Endothelial cell of umbilical vein (primary cell): ENCODE measurements around the gene TTC21A. TPM values are rescaled to one million over a fixed set of nuclear protein-coding genes. Genes with fewer than 3 reads are reported as not detected.

ENCODE experiments used
- BruUV-seq: library from RNA; stranded (reverse); fragments of 400-500 nt; replicated peaks from 2 replicates; lab custom pipeline; 2021; lab: Mats Ljungman, UMichigan
- CTCF ChIA-PET: fragments of 300-600, 350-600 bp; sonication (Branson Sonifier 250); formaldehyde crosslinking; loops from one replicate; lab custom pipeline; 2021; ENCODE audit warnings: antibody characterized with exemption, inconsistent platforms; lab: Charles Lee
- POLR2A ChIA-PET: fragments of 300-600, 350-600 bp; sonication (Branson Sonifier 250); formaldehyde crosslinking; loops from one replicate; lab custom pipeline; 2021; ENCODE audit warnings: antibody characterized with exemption, inconsistent platforms; lab: Charles Lee
- DNase-seq: peaks from one replicate; pipeline ENCODE4 v3.0.0-alpha.2; 2011; ENCODE audit warnings: low read depth, low spot score
- FAIRE-seq: peaks from 2 replicates; lab custom pipeline; 2011; peaks lifted over from hg19 to GRCh38; lab: Jason Lieb, UNC
- H2AFZ ChIP-seq: 2 replicates; pipeline ENCODE4 v1.6.0; 2012; ENCODE audit warnings: low read depth, low read length, control low read depth, inconsistent platforms
- H3K27ac ChIP-seq: 2 replicates; pipeline ENCODE4 v1.5.1; 2011; ENCODE audit warnings: low read depth, mild to moderate bottlenecking, control low read depth, low read length, moderate library complexity; ENCODE audit not compliant: insufficient read depth
- H3K27me3 ChIP-seq, 2 experiments: 2 replicates each; pipeline versions ENCODE4 v1.6.0 to v1.6.1; 2011; ENCODE audit warnings: low read length in 2 of 2, mixed read lengths in 1 of 2; ENCODE audit not compliant: control insufficient read depth in 2 of 2, insufficient read depth in 2 of 2
- H3K36me3 ChIP-seq, 2 experiments: 2 replicates in 1 of 2; 3 replicates in 1 of 2; pipeline ENCODE4 v1.5.1; 2011; ENCODE audit warnings: low read length in 2 of 2, mild to moderate bottlenecking in 1 of 2, moderate library complexity in 1 of 2; ENCODE audit not compliant: control insufficient read depth in 2 of 2, insufficient read depth in 2 of 2; ENCODE audit errors: extremely low read depth in 1 of 2
- H3K4me1 ChIP-seq: 3 replicates; pipeline ENCODE4 v1.5.1; 2011; ENCODE audit warnings: mild to moderate bottlenecking, low read length; ENCODE audit not compliant: control insufficient read depth, insufficient read depth; ENCODE audit errors: extremely low read depth
- H3K4me2 ChIP-seq: 2 replicates; pipeline ENCODE4 v1.6.1; 2011; ENCODE audit warnings: low read length, control low read depth, mixed read lengths; ENCODE audit not compliant: insufficient read depth
- H3K4me3 ChIP-seq, 3 experiments: fragments of 200-600 bp in 1 of 3; sonication (generic), shearing (Covaris generic) in 1 of 3; replicated peaks in 1 of 3; 2 replicates each; pipeline ENCODE4 v1.5.1; 2011 to 2016; ENCODE audit warnings: control low read depth in 3 of 3, low read length in 3 of 3, mild to moderate bottlenecking in 2 of 3, inconsistent platforms in 1 of 3, low read depth in 1 of 3, moderate library complexity in 1 of 3; ENCODE audit not compliant: insufficient read depth in 1 of 3
- H3K79me2 ChIP-seq: 2 replicates; pipeline ENCODE4 v1.6.0; 2012; ENCODE audit warnings: low read length, inconsistent platforms; ENCODE audit not compliant: control insufficient read depth, insufficient read depth
- H3K9ac ChIP-seq: replicated peaks from 2 replicates; pipeline ENCODE3; 2011; ENCODE audit warnings: low read length, control low read depth; ENCODE audit not compliant: insufficient read depth; ENCODE audit errors: extremely low read depth
- H3K9me1 ChIP-seq: replicated peaks from 3 replicates; pipeline ENCODE4 v1.6.0; 2011; ENCODE audit warnings: mild to moderate bottlenecking, low read length; ENCODE audit not compliant: control insufficient read depth, insufficient read depth; ENCODE audit errors: extremely low read depth
- H3K9me3 ChIP-seq: replicated peaks from 2 replicates; pipeline ENCODE4 v1.5.1; 2012; ENCODE audit warnings: low read length, inconsistent platforms; ENCODE audit not compliant: control insufficient read depth, insufficient read depth
- H4K20me1 ChIP-seq: replicated peaks from 2 replicates; pipeline ENCODE3; 2011; ENCODE audit warnings: mild to moderate bottlenecking, low read length; ENCODE audit not compliant: control insufficient read depth, insufficient read depth; ENCODE audit errors: extremely low read depth
- CTCF ChIP-seq, 2 donors: IDR thresholded peaks; 1 replicate in 1 of 2; 2 replicates in 1 of 2; pipeline ENCODE4 v1.5.1; 2011; ENCODE audit warnings: low read length in 2 of 2, mild to moderate bottlenecking in 2 of 2, moderate library complexity in 2 of 2, control low read depth in 1 of 2, inconsistent platforms in 1 of 2, low read depth in 1 of 2; ENCODE audit not compliant: insufficient read depth in 1 of 2; ENCODE audit errors: extremely low read depth in 1 of 2
- EZH2 ChIP-seq: IDR thresholded peaks from 2 replicates; pipeline ENCODE4 v1.6.1; 2012; ENCODE audit warnings: borderline replicate concordance, low read depth, mild to moderate bottlenecking, moderate library complexity, low read length, inconsistent platforms; ENCODE audit not compliant: severe bottlenecking
- FOS ChIP-seq: IDR thresholded peaks from 2 replicates; pipeline ENCODE4 v1.6.1; 2011; ENCODE audit warnings: mild to moderate bottlenecking, low read length, moderate library complexity, borderline replicate concordance; ENCODE audit not compliant: insufficient read depth
- GATA2 ChIP-seq: IDR thresholded peaks from 2 replicates; pipeline ENCODE4 v1.7.0; 2011; ENCODE audit warnings: low read depth, mild to moderate bottlenecking, moderate library complexity, mixed read lengths, low read length; ENCODE audit not compliant: insufficient read length, insufficient read depth
- JUN ChIP-seq: IDR thresholded peaks from 2 replicates; pipeline ENCODE4 v1.6.1; 2011; ENCODE audit warnings: borderline replicate concordance, low read depth; ENCODE audit not compliant: insufficient read length, insufficient read depth
- MAX ChIP-seq: IDR thresholded peaks from 2 replicates; pipeline ENCODE4 v1.6.1; 2011; ENCODE audit not compliant: insufficient read depth, insufficient read length
- MYC ChIP-seq: IDR thresholded peaks from one replicate; pipeline ENCODE4 v1.6.1; 2011; ENCODE audit warnings: mild to moderate bottlenecking, low read depth, low read length
- dilution Hi-C: fragments of 300-500 bp; cut with MboI; formaldehyde crosslinking; loops from one replicate; pipeline ENCODE4 v1.15.0; 2019; ENCODE audit warnings: low sequenced_read_pairs; ENCODE audit not compliant: extremely low pct_ligation_motif_present
- intact Hi-C: fragments of 100-400 bp; cut with micrococcal nuclease; formaldehyde crosslinking; loops from one replicate; pipeline ENCODE4 v1.10.0; 2022
- polyA plus RNA-seq, 4 experiments: library from polyadenylated mRNA; depleted of rRNA in 3 of 4; stranded (reverse) in 3 of 4; unstranded in 1 of 4; fragments of >200 nt; gene quantifications; 2 replicates each; pipeline versions ENCODE4 v1.2.1 to v1.2.3, GENCODE V29; 2011 to 2012; ENCODE audit warnings: missing spikeins in 1 of 4
- total RNA-seq: library from RNA; stranded (reverse); gene quantifications from 2 replicates; pipeline ENCODE4 v1.2.3, GENCODE V29; 2021

The TTC21A gene
- total and polyA plus RNA-seq, 2 donors (not counting 3 experiments of a cell fraction or from before 2014, with no cell fraction given): 4.7 to 7.8 TPM

- intact Hi-C loops: loop anchor here (10.0 kb wide), 1 partner anchor 419 kb away; no protein-coding TSS in a partner anchor
- no peak overlapping the region for H3K4me2 ChIP-seq
- no peaks in the 10 kb centered on the region for H3K27me3 ChIP-seq
- peaks cover 4 to 32% of the 10 kb centered on the region in 2 experiments for H3K36me3 ChIP-seq
- TF ChIP-seq EZH2: no peak
- no TSS peak for BruUV-seq
- H4K20me1 ChIP-seq: no peaks in the 10 kb centered on the region
- FAIRE-seq (no peak), DNase-seq (no peak)
- no peak overlapping the region for H3K27ac ChIP-seq
- peaks cover 43% of the 10 kb centered on the region for H3K4me1 ChIP-seq
- no peaks in the 10 kb centered on the region for H3K9me3 ChIP-seq
- CTCF ChIA-PET: interaction anchor here (1.2 to 1.8 kb wide), 2 partner anchors 22 to 46 kb away, joined by 4 to 5 read pairs; no protein-coding TSS in a partner anchor
- dilution Hi-C loops: no loop called here
- no peaks in the 10 kb centered on the region for H3K9me1 ChIP-seq
- peaks cover 61% of the 10 kb centered on the region for H3K79me2 ChIP-seq
- H2AFZ ChIP-seq: no peak overlapping the region
- no peak overlapping the region for H3K9ac ChIP-seq
- POLR2A ChIA-PET: no interaction called here
- no peak overlapping the region for H3K4me3 ChIP-seq
These were observed 36.7 kb downstream of the TTC21A start for GRCh38 chr3:39144095-39144747.

GRCh38 chr3:39144748-39145380 lies 37.4 kb downstream of the TTC21A start:
- Histone ChIP-seq H3K4me3 (no peak overlapping the region), H3K9ac (no peak overlapping the region), H4K20me1 (no peaks in the 10 kb centered on the region), H2AFZ (no peak overlapping the region), H3K9me3 (no peaks in the 10 kb centered on the region), H3K27ac (no peak overlapping the region), H3K79me2 (peaks cover 68% of the 10 kb centered on the region), H3K36me3 (peaks cover 4 to 32% of the 10 kb centered on the region in 2 experiments), H3K27me3 (no peaks in the 10 kb centered on the region), H3K9me1 (no peaks in the 10 kb centered on the region), H3K4me1 (peaks cover 49% of the 10 kb centered on the region), H3K4me2 (no peak overlapping the region)
- dilution Hi-C loops (no loop called here), intact Hi-C loops (loop anchor here (10.0 kb wide), 1 partner anchor 420 kb away; no protein-coding TSS in a partner anchor)
- BruUV-seq: no TSS peak
- ChIA-PET POLR2A (no interaction called here), CTCF (interaction anchor here (1.8 kb wide), 1 partner anchor 45 kb away, joined by 5 read pairs; no protein-coding TSS in a partner anchor)
- TF ChIP-seq EZH2 (no peak), CTCF (IDR thresholded peaks at IDR 0.05; ENCODE audit: extremely low read depth in 1 of 2, insufficient read depth in 1 of 2, low read depth in 1 of 2, low read length in 2 of 2) (no peak), JUN (no peak), FOS (no peak), GATA2 (no peak), MYC (no peak), MAX (no peak)
- FAIRE-seq (no peak), DNase-seq (no peak)
